Pancreas (tissue), 10 donors: ENCODE results near the gene PCED1B. TPM values are rescaled to one million over a fixed set of nuclear protein-coding genes. Genes with fewer than 3 reads are reported as not detected.
A peak's percentile ranks its signal among the peaks of the same experiment; 100 is the strongest.

Experiments used
- ATAC-seq, 4 donors: fragments of 200-7000 bp; cut with Tn5 transposase; one replicate each; pipeline versions ENCODE4 v1.8.0 to v1.9.1; 2020; ENCODE audit warnings: mild to moderate bottlenecking in 4 of 4, moderate library complexity in 4 of 4
- DNase-seq, 6 donors: peaks; one replicate each; pipeline ENCODE4 v3.0.0-alpha.2; 2020
- FAIRE-seq: peaks from 2 replicates; lab custom pipeline; 2012; peaks lifted over from hg19 to GRCh38; lab: Jason Lieb, UNC
- H3K27ac ChIP-seq, 4 donors: fragments of 200-600 bp; sonication (generic); 1 replicate in 3 of 4; 2 replicates in 1 of 4; pipeline versions ENCODE4 v1.5.0 to v1.8.0; 2020
- H3K27me3 ChIP-seq, 4 donors: fragments of 200-600 bp; one replicate each; pipeline ENCODE4 v1.8.0; 2021
- H3K36me3 ChIP-seq, 3 donors: fragments of 200-600 bp; sonication (generic) in 1 of 3; one replicate each; pipeline versions ENCODE4 v1.5.0 to v1.8.0; 2020 to 2021
- H3K4me1 ChIP-seq, 3 donors: fragments of 200-600 bp; one replicate each; pipeline ENCODE4 v1.8.0; 2021
- H3K4me3 ChIP-seq, 4 donors: fragments of 200-600 bp; sonication (generic) in 2 of 4; one replicate each; pipeline versions ENCODE4 v1.5.0 to v1.8.0; 2020 to 2021
- H3K9me3 ChIP-seq, 4 donors: fragments of 200-600 bp; one replicate each; pipeline ENCODE4 v1.8.0; 2021
- CTCF ChIP-seq, 4 donors: fragments of 200-600 bp; sonication (generic) in 3 of 4; IDR thresholded peaks; one replicate each; pipeline versions ENCODE4 v1.5.0 to v1.8.0; 2021; ENCODE audit warnings: antibody characterized with exemption in 4 of 4
- WGBS, 2 donors: extraction: QIAGEN DNeasy Blood & Tissue Kit; methylation state at CpG; one replicate each; pipeline ENCODE4 v1.1.7; 2013; 5-methylcytosine and 5-hydroxymethylcytosine counted together
- intact Hi-C, 3 donors: fragments of 100-400 bp; cut with DNase I; formaldehyde crosslinking; loops; one replicate each; pipeline versions ENCODE4 v1.11.1 to v1.14.2; 2022
- polyA plus RNA-seq, 2 donors: library from polyadenylated mRNA; stranded (reverse); fragments of 200-250 nt; gene quantifications; one replicate each; pipeline ENCODE4 v1.2.3, GENCODE V29; 2013
- total RNA-seq, 6 donors: library from RNA; stranded (reverse); fragmentation: NEBNext Ultra II Directional in 4 of 6; extraction: Animal tissue kit (Norgen Biotek cat#: 25700) in 4 of 6; gene quantifications; one replicate each; pipeline versions ENCODE4 v1.2.1 to v1.2.4, GENCODE V29; 2021 to 2023
- donor health status: healthy with polysubstance abuse.
- donor health status: DM: no; HTN: no; CAD: no; lungs with moderate emphysema.
- donor health status: DM: no; HTN: no; CAD: no.
- donor health status: control.
- donor health status: control.
- donor health status: Bipolar disorder and iron deficiency.
- donor health status: DM: yes; HTN: yes; CAD: no.
- donor health status: DM: no; HTN: no; CAD: no.
- donor health status: DM: no; HTN: no; CAD: no.
- donor health status: DM: yes; HTN: yes; CAD: no.

The PCED1B gene
- total and polyA plus RNA-seq, 8 donors: 0.71 to 6.4 (median 1.7) TPM

DNA sequence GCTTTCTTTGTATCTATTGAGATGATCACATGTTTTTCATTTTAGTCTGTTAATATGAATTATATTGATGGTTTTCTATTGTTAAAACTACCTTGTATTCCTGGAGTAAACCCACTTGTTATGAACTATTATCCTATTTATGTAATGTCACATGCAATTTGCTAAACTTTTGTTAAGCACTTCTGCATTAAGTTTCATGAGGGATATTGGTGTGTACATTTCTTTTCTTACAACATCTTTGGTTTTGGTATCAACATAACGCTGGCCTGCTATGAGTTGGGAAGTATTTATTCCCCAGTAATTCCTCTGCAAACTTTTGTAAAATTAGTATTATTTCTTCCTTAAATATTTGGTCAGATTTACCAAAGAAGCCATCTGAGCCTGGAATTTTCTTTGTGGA is 46.8 kb downstream of the PCED1B start:
- H3K4me3 ChIP-seq: no peak overlapping the region
- ATAC-seq (no peak), DNase-seq (no peak), FAIRE-seq (no peak)
- WGBS, 2 donors: 91 to 95% methylated on average over 1 of the region's 1 CpG
- no peaks in the 10 kb centered on the region for H3K27me3 ChIP-seq
- no peaks in the 10 kb centered on the region for H3K4me1 ChIP-seq
- no peak for TF ChIP-seq CTCF (IDR thresholded peaks at IDR 0.05)
- H3K27ac ChIP-seq: no peak overlapping the region
- H3K36me3 ChIP-seq: no peaks in the 10 kb centered on the region
- H3K9me3 ChIP-seq: no peaks in the 10 kb centered on the region
- intact Hi-C loops: no loop called here

DNA sequence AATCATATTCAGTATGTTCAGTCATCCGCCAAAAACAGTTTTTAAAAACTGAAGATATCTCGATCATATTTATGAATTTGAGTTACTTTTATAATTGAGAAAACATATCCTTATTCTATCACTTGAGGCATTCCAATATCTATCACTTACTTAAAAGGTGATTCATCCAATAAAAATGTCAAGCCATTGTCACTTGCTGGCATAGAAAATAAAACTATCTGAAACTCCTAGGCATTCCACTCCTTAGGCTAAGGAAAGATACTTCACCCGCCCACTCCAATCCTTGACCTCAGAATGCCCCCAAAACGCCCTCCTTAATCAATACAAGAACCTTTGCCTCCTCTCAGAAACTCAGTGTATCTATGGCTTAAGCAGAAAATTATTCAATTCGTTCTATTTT is 51.6 kb downstream of the PCED1B start:
- H3K4me3 ChIP-seq: no peak overlapping the region
- intact Hi-C loops: no loop called here
- no peak for TF ChIP-seq CTCF (IDR thresholded peaks at IDR 0.05)
- no peak overlapping the region for H3K27ac ChIP-seq
- H3K27me3 ChIP-seq: no peaks in the 10 kb centered on the region
- no peaks in the 10 kb centered on the region for H3K4me1 ChIP-seq
- no peaks in the 10 kb centered on the region for H3K36me3 ChIP-seq
- FAIRE-seq (no peak), ATAC-seq (no peak), DNase-seq (no peak)
- no peaks in the 10 kb centered on the region for H3K9me3 ChIP-seq
- 76 to 85% methylated on average over 5 of the region's 5 CpGs for WGBS, 2 donors

DNA sequence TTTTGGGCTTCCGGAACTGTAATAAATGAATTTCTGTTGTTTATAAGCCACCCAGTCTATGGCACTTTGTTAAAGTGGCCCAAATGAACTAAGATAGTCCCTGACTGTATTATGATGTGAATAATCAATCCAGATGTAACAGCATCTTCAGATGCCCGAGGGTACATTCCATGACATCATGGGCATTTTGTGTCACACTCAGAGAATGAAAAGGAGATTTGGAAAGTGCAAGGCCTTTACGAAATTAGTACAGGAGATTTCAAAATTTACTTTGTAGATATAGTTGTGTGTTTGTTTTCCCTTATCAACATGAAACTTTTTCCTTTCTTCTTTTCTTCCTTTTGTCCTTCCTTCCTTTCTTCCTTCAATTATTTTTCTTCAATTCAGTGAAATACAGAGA is 54.6 kb downstream of the PCED1B start:
- H3K27me3 ChIP-seq: no peaks in the 10 kb centered on the region
- FAIRE-seq: no peak
- H3K27ac ChIP-seq: no peak overlapping the region
- TF ChIP-seq CTCF (IDR thresholded peaks at IDR 0.05): no peak
- no peak for ATAC-seq
- WGBS, 2 donors: 49 to 56% methylated on average over 3 of the region's 3 CpGs
- H3K4me1 ChIP-seq: no peaks in the 10 kb centered on the region
- no peaks in the 10 kb centered on the region for H3K9me3 ChIP-seq
- H3K4me3 ChIP-seq: no peak overlapping the region
- H3K36me3 ChIP-seq: no peaks in the 10 kb centered on the region
- intact Hi-C loops: no loop called here
- DNase-seq: no peak

DNA sequence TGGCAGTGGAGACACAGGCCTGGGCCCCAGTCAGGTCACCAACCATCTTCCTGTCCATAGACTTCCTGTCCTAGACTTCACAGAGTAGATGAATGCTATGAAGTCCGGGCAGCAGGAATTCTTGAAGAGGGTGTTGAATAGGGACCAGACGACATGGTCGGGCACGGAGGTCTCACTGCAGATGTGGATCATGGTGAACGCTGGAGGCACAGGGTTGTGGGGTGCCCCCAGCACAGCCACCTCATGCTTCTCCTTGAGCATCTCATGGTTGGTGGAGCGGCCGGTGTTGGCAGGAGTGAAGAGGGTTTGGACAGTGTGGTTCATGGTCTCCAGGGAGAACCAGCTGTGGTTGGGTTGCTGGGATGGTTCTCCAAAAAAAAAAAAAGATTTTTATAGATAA is 56.2 kb downstream of the PCED1B start:
- no peaks in the 10 kb centered on the region for H3K27me3 ChIP-seq
- no peak overlapping the region for H3K27ac ChIP-seq
- H3K36me3 ChIP-seq: no peaks in the 10 kb centered on the region
- H3K4me3 ChIP-seq: no peak overlapping the region
- no peak for DNase-seq
- no peaks in the 10 kb centered on the region for H3K4me1 ChIP-seq
- no peaks in the 10 kb centered on the region for H3K9me3 ChIP-seq
- intact Hi-C loops: no loop called here
- FAIRE-seq: no peak
- WGBS, 2 donors: 97 to 98% methylated on average over 7 of the region's 7 CpGs
- ATAC-seq: no peak
- no peak for TF ChIP-seq CTCF (IDR thresholded peaks at IDR 0.05)

- Histone ChIP-seq H3K4me3 (no peak overlapping the region), H3K4me1 (no peaks in the 10 kb centered on the region), H3K36me3 (no peaks in the 10 kb centered on the region), H3K9me3 (no peaks in the 10 kb centered on the region), H3K27ac (no peak overlapping the region), H3K27me3 (no peaks in the 10 kb centered on the region)
- TF ChIP-seq CTCF (IDR thresholded peaks at IDR 0.05): no peak
- DNase-seq (no peak), ATAC-seq (peak in 1 of 4 donors; percentile 51), FAIRE-seq (no peak)
- WGBS, 2 donors: 85 to 89% methylated on average over 2 of the region's 2 CpGs
- intact Hi-C loops: no loop called here
These were observed 59.7 kb downstream of the PCED1B start for GRCh38 chr12:47139000-47139681.
